Measurements from ENCODE around the gene NTNG1.
"Not testable (repeated sequence)": the region's sequence is repeated elsewhere in the genome, so short reads cannot be mapped to it uniquely, and the experiment has no call there.

NTNG1 gene

DNA sequence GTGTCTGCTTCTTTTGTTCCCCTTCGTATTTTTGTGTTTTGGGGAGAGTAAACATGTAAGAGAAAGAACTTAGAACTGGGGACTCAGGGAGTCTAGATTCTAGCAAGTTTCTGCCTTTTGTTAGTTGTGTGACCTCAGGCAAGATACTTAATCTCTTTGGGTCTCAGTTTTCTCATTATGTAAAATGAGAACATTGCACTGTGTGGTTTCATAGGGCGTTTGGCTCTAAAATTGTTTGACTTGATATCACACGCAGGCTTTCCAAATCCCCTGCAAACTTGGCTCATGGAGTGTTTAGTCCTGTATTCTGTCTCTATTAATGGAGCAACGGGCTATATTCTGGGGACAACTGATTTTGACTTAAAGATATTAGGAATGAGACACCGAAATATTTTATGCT is 57.7 kb downstream of the NTNG1 start:
- no peak for DNase-seq (ENCODE audit: low spot score)

DNA sequence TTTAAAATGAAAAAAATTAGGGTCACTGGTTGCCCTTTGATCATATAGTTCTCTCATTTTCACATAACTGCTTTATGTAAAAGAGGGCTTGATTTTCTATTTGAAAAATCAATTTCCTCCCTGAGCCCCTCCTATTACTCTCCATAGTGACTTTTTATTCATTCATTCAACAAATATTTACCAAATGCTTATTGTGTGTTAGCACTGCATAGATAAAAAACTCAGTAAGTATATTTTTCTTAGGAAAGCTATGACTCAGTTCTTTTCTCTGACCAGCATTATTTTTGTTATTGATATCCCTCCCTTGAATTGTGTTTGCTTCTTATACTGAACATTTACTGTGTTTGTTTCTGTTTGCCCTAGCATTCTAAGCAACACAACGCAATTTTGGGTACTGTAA is 59.8 kb downstream of the NTNG1 start:
- no peak for DNase-seq (ENCODE audit: low spot score)

DNA sequence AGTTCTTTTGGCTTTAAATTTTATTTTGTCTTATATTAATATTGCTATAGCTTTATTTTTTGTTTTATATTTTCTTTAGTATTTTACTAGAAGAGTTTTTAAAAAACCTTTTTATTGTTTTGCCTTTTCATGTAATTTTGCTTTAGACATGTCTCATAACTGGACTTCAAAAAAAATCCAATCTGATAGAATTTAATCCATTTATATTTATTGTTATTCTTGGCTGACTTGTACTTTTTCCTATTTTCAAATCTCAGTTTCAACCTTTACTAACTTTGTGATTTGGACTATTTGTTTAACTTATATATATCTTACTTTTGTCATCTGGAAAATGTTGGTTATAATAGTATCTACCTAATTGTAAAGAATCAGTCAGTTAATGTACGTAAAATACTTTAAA is 61.2 kb downstream of the NTNG1 start:
- DNase-seq (ENCODE audit: low spot score): no peak

DNA sequence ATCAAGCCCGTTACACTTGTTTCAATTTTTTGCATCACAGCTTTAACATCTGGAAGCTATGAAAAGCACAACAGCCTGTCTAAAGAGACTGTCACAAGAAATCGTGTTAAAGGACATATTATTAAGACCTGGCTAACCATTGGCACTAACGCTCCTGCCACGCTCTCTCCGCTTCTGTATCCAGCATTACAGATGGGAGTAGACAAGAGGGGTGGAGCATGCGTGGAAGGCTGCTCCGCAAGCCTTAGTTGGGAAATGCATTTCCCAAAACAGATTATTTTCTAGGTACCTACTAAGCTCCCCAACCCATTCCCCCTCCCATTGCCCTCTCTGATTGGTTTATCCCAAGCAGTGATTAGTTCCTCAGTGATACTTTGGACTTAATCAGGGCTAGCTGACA is 72.4 kb downstream of the NTNG1 start:
- no peak for DNase-seq (ENCODE audit: low spot score)

DNA sequence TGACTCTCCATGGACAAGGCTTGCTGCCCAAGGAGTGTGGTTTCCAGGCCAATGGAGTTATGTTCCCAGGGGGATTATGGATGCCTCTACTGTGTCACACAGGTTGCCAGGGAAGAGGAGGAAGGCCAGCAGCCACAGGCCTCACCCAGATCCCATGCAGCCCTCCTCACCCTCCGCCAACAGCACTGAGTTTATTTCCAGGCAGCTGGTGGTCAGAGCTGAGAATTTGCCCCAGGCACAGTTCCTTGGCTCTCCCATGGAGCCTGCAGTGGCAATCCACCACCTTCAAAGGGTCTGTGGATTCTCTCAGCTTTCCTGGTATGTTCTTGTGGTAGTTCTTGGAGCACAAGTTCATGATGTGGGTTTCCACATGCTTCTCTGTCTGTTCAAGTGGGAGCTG is 79.2 kb downstream of the NTNG1 start:
- no peak for DNase-seq (ENCODE audit: low spot score)

DNA sequence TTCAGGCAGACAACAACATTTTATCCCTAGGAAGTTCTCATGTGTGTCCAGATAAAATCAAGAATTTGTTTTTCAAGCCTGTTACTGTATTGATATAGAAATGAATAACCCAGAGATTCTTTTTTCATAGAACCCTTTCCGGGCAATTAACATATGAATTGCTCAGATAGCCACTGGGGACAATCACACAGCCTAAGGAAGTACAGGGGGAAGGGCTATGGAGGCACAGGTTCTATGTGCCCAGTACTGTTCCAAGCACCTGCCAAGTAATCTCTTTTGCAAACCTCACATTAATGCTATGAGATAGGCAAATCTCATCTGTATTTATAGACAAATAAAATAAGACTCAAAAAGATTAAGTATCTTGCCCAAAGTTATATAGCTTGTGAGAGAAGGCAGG is 84.9 kb downstream of the NTNG1 start:
- no peak for DNase-seq (ENCODE audit: low spot score)

DNA sequence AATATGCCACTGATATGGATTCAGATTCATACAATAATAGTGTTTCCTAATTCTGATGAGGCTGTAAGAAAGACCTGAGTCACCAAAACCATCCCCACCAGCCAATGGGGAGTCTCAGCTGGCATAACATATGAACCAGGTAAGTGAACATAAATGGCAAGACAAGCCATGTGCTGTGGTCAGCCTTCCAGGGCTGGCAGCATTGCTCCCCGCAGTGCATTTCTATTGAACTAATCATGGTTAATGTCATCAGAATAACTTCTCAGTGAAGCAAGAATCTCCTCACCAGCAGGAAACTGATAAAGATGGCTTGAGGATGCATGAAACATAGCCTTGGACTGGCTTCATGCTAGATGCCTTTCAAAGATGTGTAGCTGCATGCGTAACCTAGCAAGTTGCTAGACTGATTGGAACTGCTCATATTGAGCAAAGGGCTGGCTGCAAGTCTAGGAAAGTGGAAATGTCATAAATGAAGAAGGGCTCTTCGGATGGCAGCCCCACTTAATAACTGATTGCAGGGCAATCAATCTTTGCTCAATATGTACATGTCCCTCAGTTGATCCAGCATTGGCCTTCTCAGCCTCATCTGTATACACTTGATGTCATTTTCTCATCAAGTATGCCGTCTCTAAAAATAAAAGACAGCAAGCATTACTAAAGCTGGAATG is 88.0 kb downstream of the NTNG1 start:
- DNase-seq (ENCODE audit: low spot score): no peak

DNA sequence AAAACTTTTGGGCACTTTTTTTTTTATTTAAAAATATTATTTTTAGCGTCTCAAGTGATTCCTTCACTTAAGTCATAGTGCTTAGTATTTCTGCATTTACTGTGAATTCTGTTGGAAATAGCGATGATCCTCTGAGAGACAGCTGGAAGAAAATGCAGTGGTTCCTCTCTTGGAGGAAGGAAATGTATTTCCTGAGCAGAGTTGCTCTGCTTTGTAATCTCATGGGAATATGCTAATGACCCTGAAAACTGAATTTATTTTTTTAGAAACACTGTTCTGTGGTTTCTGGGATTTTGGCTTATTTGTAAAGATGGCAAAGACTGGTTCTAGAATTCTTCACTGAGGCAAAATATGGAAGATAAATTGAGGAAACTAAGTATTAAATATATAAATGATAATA is 88.9 kb downstream of the NTNG1 start:
- no peak for DNase-seq (ENCODE audit: low spot score)

DNA sequence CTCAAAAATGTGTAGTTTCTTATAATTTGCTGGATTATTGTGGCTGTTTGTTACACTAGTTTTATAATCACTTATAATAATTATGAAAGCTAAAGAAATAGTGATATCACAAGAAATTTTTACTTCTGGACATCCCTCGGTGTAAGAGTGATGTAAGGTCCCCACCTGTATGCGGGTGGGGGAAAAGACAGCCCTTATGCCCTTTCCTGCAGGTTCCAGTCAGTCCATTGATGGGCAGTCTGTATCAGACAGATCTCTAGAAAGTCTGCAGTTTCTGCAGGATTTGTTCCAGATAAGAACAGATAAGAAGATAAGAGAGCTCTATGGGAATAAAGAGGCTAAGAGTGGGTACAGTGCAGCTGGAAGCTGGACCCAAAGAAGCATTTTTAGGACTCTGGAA is 89.3 kb downstream of the NTNG1 start:
- no peak for DNase-seq (ENCODE audit: low spot score)

DNA sequence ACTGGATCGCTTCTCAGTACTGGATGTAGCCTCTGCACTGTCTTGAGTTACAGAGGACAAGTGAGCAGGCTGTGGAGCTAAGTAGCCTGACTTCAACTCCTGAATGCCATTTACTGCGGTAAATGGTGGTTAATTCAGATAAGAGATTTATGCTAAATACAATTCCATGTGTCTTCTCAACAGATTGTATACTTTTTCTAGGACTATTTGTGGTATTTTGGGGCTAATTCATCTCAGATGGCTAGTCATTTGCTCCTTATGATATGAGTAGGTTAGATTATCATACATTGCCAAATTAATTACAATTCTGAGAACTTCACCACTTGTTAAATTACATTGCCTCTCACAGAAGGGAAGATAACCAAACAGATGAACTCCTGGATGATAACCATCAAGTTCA is 90.5 kb downstream of the NTNG1 start:
- DNase-seq (ENCODE audit: low spot score): no peak

DNA sequence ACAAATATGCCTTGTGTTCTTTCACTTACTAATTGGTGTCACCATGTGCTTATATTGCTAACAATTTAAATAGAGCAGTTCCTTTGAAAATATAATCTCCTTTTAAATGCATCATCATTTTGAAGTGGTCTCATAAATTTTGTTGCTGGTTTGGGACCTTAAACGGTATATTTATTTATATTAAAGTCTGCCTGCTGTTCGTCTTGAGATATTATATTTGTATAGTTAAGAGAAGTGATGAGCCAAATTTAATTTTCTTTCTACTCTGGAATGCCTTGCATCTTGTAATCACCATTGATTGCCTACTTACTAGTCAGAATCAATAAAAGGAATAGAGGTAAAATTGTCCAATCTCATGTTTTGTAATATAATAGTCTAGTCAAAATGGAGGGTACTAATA is 91.6 kb downstream of the NTNG1 start:
- DNase-seq (ENCODE audit: low spot score): no peak

DNA sequence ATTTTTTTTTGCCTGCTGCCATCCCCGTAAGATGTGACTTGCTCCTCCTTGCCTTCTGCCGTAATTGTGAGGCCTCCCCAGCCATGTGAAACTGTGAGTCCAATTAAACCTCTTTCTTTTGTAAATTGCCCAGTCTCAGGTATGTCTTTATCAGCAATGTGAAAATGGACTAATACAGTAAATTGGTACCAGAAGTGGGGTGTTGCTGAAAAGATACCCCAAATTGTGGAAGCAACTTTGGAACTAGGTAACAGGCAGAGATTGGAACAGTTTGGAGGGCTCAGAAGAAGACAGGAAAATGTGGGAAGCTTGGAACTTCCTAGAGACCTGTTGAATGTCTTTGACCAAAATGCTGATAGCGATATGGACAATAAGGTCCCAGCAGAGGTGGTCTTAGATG is 95.9 kb downstream of the NTNG1 start:
- DNase-seq (ENCODE audit: low spot score): not testable (repeated sequence)

DNA sequence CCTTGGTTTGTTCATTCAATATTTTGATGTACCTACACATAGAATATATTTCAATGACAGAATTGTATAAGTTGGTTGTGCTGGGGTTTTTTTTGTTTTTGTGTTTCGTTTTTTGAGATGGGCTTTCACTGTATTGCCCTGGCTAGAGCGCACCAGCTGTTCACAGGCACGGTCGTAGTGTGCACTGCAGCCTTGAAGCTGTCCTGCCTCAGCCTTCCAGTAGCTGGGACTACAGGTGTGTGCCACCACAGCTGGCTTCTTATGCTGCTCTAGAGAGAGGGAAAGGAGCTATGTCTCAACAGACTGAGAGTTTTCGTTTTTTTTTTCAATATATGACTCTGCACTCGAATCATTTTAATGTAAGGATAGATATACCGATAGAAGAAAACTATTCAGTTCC is 102.6 kb downstream of the NTNG1 start:
- DNase-seq (ENCODE audit: low spot score): no peak

DNA sequence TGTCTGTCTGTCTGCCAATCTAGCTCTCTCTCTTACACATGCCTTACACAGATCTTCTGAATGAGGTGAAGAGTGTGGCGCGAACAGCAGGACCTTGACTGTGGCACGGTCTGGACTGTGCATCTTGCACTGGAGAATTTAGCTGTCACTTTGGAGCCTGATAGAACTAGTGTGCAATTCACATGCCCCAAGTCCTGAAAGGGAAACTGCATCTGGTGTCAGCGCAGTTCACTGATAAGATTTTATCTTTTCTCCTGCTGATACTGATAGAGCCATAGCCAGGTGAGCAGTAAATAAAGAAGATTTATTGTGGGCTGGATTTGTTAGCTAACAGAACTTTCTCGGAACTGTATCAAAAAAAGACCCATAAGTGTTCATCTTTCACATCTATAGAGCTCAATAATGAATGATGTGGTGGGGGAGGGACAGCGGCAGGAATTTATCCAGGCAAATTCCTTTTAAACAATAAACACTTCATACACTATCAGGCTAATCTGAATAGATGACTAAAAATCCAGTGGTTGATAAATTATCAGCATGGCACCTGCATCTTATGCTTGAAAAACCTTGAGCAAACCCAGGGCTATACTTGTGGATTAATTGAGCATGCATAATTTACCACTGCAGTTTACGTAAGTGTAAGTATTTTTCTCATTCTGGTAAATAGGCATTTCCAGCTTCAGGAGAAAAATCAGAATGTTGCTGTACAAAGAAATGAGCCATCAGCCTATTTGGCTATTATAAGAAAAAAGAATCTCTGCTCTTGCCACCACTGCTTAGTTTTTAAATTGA is 104.1 kb downstream of the NTNG1 start:
- no peak for DNase-seq (ENCODE audit: low spot score)

DNA sequence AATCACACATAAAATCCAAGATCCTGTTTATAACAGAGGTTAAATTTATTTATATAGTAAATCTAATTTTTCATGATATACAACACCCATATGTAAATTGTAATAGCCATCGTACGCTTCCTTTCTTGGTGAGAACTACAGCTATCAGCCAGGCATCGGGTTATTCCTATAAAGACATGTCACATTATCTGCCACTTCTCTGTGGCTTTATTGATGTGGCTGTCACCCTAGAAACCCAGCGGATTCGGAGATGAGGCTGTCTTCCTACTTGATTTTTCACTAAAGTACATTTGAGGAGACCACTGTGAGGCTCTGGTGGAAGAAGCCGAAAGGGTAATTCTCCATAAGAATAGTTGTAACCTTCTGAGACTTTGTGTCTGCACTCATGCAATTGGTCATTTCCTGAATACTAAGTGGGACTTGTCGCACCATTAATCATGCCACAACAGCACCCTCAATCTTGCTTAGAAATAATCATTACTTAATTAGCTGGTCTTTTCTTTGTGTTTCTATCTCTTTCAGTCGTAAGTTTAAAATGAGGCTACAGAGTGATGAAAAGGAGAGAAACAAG is 106.0 kb downstream of the NTNG1 start:
- DNase-seq (ENCODE audit: low spot score): no peak

DNA sequence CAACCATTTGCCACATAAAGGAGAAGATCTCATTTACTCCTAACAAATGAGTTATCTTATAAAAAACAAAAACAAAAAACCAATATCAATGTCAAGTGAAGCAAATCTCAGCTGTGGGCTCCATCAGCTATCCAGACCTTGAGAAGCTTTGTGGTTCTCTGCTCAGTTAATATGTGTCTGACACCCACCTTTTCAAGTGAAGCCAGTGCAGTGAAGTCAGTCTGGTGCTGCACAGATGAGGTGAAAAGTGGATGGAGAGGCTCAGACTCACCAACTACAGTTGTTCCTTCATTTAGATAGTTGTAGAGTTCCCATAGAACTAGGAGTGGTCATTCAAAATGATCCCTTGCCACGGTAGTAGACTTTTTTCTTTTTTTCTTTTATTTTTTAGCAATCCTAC is 106.8 kb downstream of the NTNG1 start:
- no peak for DNase-seq (ENCODE audit: low spot score)

DNA sequence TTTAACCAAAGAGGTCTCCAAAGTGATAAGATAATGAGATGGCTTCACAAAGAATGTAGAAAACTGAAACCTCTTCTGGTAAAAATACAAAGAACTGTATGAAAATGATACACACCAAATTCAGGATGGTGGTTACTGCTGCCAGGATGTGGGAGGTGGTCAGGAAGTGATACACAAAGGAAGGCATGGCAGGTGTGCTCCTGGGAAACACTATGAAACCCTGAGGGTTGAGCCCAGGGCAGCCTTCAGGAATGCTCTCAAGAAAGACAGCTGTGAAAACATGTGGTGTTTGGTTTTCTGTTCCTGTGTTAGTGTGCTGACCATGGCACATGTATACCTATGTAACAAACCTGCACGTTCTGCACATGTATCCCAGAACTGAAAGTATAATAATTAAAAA is 109.3 kb downstream of the NTNG1 start:
- DNase-seq (ENCODE audit: low spot score): no peak

DNA sequence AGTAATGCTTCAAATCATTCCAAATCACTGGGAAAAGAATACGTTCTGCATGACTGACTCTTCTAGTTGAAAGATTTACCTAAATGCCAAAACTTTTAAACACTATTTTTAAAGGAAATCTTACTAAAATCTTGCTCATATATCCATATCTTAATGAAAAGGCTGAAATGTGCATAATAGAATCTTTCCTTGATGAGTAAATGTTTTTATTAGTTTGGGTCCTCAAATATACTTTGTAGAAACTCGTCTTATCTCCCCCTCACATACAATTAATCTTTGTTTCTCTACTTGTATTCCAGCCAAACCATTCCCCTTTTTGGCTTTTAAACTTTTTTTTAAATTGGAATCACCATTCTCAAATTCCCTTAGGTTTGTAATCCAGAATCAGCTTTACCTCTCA is 110.2 kb downstream of the NTNG1 start:
- no peak for DNase-seq (ENCODE audit: low spot score)

DNA sequence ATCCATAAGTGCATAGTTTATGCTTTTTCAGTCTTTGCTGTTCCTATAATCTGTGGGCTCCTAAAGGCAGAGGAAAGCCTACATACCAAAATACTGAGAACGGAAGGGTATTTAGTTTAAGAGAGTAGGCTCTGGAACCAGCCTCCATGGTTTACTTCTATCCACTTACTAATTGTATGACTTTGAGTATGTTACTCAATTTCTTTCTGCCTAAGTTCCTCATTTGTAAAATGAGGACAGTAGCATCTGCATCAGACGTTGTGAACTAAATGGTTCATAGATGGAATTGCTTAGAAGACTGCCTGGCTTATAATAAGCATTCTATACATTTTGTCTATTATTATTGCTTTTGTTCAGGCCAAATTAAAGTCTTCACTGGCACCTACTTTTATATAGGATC is 111.0 kb downstream of the NTNG1 start:
- DNase-seq (ENCODE audit: low spot score): no peak

DNA sequence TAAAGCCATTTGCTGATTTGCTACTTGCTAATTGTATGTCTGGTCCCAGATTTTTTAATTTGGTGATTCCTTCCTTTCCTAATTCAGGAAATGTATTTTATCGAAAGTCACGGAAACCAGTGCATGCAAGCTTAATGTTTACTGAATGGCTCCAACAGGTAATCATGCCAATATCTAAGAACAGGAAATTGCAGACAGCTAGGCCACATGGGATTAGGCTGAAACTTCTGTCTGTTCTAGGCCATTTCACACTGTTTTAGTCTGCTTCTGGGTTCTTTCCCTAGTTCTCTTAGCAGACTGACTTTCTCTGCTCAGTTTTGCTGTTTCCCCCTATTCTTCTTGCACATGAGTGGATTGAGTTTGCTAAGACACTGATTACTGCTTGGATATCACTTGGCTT is 111.4 kb downstream of the NTNG1 start:
- DNase-seq (ENCODE audit: low spot score): no peak

DNA sequence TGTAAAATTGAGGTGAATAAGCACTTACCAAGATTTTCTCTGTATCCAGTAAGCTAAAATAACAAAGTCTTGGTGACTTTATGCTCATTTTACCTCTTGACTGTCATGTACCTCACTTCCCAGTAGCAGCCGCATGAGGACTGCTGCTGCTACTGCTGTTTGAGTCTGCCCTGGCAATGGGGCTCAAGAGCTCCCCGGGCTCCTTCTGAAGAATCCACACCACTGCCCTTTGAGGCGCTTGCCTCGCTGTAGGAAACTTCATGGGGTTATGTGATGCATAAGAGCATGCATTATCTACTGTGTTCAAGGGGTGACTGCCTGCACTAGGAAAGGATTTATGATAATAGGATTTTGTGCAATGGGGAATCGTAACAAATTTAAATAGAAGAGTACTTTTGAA is 113.5 kb downstream of the NTNG1 start:
- no peak for DNase-seq (ENCODE audit: low spot score)

DNA sequence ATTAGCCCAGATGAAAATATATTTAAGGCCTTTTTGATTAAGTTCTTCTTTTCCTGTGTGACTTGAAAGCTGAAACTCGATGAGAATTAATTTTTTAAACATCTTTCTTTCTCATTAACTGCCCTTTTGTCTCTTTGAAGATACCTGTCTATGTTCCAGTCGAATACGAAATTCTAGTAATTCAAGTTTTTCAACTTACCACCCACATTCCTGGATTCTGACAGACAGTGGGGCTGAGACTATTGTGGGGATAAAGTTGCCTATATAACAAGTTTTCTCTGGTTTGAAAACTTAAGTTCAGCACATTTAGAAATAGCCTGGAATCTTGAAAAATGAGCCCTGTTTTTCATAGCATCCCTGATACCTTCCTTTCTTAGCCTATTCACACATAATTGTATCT is 114.6 kb downstream of the NTNG1 start:
- DNase-seq (ENCODE audit: low spot score): no peak

DNA sequence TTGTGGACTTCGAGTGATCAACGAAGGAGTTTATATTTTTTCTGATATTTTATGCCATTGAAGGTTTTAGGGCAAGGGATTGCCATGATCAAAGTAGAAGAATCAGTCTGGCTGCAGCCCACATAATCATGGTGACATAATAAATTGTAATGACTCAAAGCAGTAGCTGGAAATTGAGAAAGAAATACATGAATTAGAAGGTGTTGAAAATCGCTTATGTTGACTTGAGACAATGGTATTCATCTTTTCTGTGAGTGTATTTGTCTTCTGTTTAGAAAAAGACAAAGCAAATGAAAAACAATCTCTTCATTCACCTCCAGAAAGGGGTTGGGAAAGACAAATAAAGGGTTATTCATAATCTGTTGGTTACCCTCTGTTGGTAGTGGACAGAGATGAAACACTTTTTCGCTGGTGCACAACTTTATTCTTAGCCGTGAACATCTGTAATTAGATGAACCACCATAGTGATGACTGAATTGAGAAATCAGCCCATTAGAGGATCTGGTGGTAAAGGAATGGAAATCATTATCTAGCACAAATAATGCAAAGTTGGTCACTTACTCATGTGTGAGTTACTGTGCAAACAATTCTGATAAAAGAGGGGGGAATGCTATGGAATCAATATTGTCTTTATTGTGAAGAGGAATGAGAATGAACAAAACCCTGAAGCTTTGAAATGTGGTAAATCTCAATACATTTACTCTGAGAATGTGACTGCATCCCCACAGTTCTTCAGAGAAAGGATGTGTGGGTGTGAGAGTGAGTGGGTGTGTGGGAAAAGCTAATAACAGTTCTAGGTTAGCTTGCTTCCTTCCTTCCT is 121.8 kb downstream of the NTNG1 start:
- DNase-seq (ENCODE audit: low spot score): no peak
